Measurements from ENCODE around the gene CYB5B.
"Not testable (repeated sequence)": the region's sequence is repeated elsewhere in the genome, so short reads cannot be mapped to it uniquely, and the experiment has no call there.

Gene CYB5B

DNA sequence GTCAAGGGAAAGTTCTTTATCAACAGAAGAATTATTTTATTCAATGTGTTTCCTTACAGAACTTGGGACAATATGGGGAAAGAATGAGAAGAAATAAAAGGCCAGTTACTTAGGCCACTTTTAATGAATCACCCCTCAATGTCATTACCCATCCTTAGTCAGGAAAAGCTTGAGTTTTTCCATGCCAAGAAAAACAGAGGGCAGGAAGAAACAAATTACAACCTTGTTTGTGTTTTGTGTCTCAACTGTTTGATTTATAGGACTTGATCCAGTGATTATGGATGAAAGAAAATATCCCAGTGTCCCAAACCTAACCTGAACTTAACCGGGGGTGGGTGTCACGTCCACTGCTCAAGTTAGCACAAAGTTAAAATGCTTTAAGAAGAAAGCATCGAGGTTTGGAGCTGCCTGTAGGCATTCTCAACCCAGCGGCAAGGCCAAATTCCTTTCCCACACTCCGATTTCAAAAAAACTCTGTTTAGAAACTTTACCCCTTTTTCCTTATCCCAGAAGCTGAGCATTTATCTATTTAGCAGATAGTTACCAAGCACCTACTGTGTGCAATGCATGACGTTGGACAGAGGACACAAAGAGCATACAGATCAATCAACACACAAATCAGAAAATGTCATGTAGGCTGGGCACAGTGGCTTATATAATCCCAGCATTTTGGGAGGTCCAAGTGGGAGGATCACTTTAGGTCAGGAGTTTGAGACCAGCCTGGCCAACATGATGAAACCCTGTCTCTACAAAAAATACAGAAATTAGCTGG lies 14.0 kb upstream of the CYB5B start:
- no peak for DNase-seq

DNA sequence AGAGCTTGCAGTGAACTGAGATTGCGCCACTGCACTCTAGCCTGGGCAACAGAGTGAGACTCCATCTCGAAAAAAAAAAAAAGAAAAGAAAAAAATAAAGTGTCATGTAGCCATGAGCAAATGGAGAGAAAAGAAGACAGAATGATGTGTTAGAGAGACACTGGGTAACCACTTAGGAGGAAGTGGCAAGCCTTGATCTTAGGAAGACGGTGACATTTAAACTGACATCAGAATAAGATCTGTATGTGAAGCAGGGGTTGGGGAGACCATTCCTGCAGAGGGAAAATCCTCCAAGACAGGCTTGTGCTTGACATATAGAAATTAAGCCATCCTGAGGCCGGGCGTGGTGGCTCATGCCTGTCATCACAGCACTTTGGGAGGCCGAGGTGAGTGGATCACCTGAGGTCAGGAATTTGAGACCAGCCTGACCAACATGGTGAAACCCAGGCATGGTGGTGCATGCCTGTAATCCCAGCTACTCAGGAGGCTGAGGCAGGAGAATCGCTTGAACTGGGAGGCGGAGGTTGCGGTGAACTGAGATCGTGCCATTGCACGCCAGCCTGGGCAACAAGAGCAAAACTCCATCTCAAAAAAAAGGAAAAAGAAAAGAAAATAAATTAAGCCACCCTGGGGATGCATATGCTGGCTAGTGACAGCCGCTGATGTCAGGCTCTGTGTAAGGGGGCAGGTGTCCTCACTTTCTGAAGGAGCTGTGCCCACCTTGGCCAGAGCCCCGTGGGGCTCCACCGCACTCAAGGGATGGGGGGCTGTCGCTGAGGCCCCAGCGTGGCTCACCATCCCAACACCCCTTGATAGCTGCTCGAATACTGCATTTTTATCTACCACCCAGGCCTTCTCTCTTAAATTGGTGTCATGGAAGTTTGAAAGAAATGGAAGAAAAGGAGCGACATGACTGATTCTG lies 13.1 kb upstream of the CYB5B start:
- no peak for DNase-seq

DNA sequence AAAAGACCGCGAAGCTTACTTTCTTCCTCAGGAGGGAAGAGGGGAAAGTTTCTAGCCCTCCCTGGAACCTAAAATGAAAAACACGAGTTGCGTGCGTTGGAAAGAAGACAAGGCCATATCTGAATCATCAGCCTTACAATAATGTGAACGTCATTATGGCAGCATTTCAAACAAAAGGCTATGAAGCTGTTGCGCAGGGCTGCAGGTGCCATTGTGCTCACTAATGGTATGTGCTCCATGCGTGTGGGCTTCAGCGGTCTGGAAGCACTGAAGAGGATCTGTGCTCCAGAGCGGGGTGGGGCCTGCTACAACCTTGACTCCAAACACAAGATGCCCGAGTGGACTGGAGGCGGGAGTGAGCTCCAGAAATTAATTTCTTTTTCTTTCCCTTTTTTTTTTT lies 12.1 kb upstream of the CYB5B start:
- DNase-seq = no peak

DNA sequence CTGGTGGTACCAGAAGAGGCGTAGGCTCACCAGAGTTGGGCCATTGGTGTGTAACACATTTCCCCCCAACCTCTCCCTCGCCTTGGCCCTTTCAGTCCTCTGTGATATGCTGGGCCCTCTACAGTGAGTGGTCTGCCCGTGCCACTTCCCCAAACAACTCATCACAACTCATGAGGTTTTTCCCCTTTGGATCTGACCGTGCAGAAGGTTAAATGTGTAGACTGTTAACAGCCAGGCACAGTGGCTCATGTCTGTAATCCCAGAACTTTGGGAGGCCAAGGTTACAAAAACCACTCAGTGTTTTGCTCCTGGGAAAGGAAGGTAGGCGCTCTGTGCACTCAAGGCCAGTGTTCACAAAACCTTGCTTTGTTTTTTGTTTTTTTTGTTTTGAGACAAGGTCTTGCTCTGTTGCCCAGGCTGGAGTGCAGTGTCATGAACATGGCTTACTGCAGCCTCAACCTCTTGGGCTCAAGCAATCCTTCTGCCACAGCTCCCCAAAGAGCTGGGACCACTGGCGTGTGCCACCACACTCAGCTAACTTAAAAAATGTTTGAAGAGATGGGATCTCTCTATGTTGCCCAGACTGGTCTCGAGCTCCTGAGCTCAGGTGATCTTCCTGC lies 11.3 kb upstream of the CYB5B start:
- DNase-seq = no peak

DNA sequence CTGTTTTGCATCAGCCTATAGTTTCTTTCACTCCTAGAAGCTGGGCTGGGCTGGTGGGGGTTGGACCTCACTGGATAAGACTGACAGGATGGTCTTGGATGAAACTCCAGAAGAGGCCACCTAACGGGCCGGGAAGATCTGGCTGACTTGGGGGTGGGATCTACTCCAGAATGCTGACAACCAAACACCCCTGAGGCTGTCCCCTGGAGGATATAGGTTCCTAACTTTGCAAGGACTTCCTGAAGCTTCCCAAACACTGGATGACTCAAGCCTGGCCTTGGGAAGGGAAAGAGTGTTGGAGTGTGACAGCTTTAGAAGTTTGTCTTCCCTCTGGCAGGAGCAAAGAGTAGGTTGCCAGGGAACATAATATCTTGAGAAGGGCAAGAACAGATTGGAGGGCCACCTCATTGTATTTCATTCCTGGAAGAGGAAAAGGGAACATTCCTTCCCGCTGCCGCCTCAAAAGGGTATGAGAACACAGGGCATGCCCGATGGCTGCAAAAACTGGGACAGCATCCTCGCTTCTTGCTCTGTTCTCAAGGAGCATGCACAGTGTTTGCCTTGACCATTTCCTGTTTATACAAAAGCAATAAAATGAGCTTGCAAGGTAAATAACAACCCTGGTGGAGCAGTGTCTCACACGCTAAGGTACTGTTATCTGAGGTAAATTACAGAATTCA lies 6.8 kb upstream of the CYB5B start:
- no peak for DNase-seq

DNA sequence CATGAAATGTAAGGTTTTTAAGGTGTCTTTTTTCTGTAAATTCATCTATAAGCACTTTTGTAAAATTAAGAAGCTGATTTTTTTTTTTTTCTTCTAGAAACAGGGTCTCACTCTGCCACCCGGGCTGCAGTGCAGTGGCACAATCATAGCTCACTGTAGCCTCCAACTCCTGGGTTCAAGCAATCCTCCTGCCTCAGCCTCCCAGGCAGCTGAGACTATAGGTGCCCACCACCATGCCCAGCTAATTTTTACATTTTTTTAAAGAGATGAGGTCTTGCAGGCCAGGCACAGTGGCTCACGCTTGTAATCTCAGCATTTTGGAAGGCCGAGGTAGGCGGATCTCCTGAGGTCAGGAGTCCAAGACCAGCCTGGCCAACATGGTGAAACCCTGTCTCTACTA lies 4.5 kb upstream of the CYB5B start:
- DNase-seq = no peak

DNA sequence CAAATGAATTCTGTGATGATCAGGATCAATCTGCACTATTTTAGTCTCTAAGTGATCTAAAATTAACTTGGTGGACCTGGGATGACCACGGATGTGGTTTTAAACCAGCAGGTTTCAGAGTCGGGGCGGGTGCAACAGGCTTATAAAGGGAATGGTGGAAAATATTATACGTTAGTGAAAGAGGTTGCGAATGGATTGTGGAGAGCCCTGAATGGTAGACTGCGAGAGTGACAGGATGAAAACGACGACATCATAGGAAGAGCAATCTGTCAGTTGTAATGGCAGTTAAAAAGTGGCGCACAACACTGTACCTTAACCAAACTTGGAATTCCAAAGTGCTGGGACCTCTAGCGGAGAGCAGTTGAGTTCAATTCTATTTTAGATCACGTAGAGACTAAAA lies 1.2 kb upstream of the CYB5B start:
- no peak for DNase-seq

DNA sequence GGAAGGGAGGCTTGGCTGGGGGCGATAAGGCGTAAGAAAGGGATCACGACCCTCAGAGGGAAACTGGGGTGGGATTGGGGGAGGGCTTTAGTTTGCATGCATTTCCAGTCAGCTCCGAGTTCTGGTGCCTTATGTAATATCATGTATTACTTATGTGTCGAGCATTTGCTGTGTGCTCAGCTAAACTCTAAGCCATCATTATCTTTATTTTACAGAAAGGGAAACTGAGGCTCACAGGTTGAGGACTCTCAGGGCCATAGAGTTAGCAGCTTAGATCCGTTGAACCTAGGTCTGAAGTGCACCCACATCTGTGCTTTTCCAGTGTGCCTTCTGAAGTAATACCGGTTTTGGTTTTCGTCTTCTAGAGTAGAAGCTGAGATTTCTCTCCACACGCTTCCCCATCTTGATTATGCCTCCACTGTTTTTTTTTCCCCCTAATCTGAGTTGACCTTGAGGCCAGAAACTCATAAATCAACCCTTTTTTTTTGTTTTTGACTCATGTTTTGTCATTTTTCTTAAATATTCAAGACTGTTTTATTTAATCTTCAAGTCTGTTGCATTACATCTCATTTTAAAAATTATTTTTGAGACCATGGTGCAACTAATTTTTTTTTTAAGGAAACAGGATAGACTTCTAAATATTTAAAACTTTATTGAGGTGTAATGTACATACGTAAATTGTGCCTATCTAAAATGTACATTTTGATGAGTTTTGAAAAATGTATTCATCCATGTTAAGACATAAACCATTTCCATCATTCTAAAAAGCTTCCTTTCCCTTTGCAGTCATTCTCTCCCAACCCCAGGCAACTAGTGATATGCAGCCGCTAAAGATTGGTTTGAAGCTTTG lies 741 bp downstream of the CYB5B start:
- no peak for DNase-seq

DNA sequence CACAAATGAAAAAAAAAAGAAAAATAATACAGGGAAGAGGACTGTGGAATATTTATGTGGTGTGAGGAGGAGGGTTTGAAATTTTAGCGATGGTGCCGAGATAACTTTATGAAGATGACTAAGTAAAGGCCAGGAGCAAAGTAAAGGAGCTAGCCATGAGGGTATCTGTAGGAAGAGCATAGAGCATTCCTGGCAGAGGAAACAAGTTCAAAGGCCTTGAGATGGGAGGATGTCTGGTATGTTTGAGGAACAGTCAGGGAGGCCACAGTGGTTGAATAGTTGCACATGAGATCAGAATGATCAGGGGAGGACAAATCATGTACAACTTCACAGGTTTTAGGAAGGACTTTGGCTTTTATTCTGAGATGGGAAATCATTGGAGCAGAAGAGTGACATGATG lies 4.2 kb downstream of the CYB5B start:
- no peak for DNase-seq

DNA sequence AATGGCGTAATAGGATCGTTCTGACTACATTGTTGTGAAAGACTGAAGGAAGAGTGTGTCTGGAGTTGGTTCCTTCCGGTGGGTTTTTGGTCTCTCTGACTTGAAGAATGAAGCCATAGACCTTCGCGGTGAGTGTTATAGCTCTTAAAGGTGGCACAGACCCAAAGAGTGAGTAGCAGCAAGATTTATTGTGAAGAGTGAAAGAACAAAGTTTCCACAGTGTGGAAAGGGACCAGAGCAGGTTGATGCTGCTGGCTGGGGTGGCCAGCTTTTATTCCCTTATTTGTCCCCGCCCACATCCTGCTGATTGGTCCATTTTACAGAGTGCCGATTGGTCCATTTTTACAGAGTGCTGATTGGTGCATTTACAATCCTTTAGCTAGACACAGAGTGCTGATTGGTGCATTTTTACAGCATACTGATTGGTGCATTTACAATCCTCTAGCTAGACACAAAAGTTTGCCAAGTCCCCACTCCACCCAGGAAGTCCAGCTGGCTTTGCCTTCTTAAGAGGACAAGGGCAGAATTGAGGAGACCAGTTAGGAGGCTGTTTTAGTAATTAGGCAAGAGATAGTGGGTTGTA lies 4.7 kb downstream of the CYB5B start:
- DNase-seq = not testable (repeated sequence)

DNA sequence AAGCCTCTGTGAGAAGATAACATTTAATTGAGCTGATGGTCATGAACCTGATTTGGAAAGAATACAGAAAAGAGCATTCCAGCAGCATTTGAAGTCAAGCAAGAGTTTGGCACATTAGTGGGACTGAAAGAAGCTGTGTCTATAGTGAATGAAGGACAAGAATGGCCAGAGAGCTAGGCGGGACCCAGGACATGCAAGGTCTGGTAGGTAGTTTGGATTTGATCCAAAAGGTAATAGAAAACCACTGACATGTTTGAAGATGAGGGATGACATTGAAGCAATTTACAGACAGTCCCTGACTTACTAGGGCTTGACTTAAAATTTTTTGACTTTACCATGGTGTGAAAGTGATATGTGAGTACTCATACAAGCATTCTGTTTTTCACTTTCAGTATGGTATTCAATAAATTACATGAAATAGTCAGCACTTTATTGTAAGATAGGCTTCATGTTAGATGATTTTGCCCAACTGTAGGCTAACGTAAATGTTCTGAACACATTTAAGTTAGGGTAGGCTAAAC lies 7.6 kb downstream of the CYB5B start:
- no peak for DNase-seq

DNA sequence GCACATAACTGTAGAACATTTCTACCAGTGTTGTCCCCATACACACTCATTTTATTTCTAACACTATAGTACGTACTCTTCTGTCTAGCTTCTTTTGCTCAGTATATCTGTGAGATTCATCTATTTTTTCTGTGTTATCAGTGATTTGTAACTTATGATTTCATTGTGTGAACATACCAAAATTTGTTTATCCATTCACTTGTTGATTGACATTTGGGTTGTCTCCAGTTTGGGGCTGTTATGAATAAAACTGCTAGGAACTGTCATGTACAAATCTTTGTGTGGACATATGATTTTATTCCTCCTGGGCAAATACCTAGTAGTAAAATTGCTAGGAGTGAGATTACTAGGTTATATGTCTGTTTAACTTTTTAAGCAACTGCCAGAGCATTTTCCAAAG lies 9.6 kb downstream of the CYB5B start:
- DNase-seq = no peak

DNA sequence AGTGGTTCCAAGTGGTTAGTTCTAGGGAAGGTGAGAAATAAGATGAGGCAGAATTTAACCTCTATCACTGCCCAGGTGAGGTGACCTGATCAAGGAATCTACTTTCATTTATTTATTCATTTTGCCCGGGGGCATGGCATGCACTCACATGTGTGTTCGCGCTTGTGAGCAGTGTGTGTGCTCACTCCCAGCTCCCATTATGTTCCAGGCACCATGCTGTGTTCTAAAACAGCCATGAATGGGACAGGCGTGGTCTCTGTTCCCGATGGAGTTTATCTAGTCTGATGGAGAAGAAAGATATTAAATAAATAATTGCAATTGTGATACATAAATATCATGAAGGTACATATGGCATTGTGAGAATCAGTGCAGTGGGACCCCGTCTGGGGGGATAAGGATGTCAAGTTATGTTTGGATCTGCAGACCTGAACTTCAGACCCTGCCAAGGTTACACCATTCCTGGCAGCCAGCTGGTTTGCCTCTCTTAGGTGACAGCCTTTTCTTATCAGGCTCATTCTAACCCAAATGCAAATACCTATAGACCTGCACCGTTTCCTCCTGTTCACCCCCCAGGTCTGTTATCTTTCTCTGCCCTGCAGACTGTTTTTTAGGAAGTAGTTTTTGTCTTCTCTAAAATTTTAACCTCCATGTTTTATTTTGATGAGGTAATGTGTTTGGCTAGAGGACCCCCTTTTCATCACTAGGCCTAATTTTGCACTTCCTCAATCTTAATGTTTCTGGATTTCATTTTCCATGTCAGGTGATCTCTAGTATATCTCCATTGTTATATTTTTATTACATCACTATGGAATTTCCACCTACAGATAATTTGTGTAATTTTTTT lies 11.8 kb downstream of the CYB5B start:
- no peak for DNase-seq

DNA sequence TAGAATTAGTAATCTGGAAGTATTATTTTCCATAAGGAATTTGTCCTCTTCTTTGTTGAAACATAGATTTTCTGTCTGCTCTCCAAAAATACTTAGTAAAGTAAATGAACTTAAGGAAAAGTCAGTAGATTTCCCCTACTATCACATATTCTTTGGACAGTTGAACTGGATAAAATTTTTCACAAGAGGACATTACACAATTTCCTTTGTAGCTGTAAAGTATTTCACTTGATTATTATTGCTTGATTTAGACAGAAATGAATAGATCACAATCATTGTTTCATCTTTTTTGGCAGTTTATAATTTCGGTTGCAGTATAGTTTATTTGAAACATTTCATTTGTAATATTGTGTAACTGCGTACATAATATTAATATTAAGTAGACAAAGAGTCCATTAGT lies 12.5 kb downstream of the CYB5B start:
- DNase-seq = no peak

DNA sequence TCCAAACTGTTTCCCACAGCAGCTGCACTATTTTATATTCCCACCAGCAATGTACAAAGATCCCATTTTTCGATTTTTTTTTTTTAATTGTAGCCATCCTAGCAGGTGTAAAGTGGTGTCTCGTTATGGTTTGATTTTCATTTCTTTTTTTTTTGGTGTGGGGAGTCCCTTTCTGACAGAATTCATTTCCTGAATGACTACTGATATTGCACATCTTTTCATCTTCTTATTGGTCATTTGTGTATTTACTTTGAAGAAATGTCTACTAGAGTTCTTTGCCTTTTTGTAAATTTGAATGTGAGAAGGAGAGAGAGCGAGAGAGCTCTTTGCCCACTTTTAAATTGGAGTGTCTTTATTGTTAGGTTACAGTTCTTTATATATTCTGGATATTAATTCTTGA lies 14.0 kb downstream of the CYB5B start:
- DNase-seq = no peak

DNA sequence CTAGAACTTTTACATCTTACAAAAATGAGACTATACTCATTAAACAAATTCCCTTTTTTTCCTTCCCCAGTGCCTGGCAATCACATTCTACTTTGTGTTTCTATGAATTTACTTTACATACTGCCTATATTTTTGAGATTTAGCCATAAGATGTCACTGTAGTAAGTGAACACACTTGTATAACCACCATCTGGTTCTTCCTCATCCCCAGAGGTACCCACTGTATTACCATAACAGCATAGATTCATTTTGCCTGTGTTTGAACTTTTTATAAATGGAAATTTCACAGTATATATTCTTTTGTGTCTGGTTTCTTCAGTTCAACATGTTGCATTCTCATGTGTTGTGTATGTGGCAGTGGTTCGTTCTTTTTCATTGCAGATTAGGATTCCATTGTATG lies 15.8 kb downstream of the CYB5B start:
- no peak for DNase-seq

DNA sequence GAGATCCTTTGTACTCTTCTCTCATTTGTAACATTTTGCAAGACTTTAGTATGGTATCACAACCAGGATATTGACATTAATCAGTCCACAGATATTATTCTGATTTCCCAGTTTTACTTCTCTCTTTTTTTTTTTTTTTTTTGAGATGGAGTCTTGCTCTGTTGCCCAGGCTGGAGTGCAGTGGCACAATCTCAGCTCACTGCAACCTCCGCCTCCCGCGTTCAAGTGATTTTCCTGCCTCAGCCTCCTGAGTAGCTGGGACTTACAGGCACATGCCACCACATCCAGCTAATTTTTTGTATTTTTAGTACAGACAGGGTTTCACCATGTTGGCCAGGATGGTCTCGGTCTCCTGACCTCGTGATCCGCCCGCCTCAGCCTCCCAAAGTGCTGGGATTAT lies 16.6 kb downstream of the CYB5B start:
- DNase-seq = not testable (repeated sequence)

DNA sequence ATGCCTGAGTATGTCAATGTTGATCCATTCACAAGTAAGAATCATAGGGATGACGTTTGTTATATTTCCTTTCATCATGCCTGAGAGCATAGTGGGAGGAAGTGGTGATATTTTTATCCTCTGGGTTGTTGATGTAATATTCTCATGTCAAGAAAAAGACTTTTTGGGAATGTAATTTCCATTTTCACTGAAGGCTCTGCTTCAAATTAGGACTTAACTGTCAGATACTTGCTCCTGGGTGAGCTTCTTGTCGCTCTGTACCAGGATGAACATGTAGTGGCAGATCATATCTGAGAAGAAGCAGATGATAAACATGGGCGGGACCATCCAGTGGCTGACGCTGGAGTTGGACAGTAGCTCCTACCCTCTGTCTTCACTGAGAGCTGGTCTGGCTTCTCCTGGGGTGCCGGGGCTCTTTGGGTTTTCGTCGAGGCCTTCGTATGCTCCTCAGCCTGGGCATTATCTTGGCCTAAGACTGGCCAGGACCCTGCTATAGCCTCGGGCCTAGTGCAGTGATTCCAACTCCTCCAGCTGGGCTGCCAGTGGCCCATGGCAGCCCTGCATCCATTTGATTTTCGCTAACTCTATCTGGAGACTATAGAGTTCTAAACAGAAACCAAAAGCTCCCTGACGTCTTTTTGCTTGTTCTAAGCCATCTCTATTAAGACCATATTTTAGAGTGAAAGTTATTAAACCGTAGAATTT lies 19.7 kb downstream of the CYB5B start:
- DNase-seq = no peak

DNA sequence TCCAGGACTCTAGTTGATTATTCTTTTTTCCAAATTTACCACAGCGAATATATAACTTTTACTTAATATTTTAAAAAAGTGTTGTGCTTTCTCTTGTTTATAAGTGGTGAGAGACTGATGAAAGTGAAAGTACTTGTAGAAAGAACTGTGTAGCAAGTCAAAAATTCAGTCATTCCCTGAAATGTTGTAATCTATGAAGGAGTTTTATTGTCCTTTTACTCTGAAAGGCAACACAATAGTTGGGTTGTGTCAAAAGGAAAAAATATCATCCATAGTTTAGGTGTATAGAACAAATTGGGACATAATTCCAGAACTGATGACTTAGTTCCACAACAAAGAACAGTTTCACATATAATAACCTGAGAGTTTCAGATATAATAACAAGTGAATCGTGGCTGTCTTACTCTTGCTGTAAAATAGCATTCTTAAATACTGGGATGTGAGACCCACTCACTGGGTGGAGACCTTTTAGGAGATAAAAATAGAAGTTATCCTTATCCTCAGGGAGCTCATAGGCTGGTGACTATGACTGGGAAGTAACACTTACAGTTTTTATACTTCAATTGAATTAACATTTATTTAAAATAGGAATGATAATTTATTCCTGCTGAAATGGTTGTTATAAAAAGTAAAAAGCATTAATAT lies 20.6 kb downstream of the CYB5B start:
- no peak for DNase-seq

All from activated CD4-positive, CD25-positive, alpha-beta regulatory T cell treated with anti-CD3 and anti-CD28 coated beads, Interleukin-2, amount 50 U/mL, for 72 hours (primary cell).